Sigmoid colon (tissue), 4 donors: ENCODE results near the gene JAG1.
"Not testable (repeated sequence)": the region's sequence is repeated elsewhere in the genome, so short reads cannot be mapped to it uniquely, and the experiment has no call there.

Source experiments
- POLR2A ChIP-seq, 2 donors: fragments of 450-650 bp; IDR thresholded peaks; one replicate each; pipeline ENCODE4 v1.6.1; 2016; ENCODE audit warnings: antibody characterized with exemption in 2 of 2, mild to moderate bottlenecking in 2 of 2, moderate library complexity in 2 of 2
- POLR2AphosphoS5 ChIP-seq, 4 donors: sonication (generic); formaldehyde crosslinking; IDR thresholded peaks; one replicate each; pipeline ENCODE4 v1.6.1; 2017; ENCODE audit warnings: antibody characterized with exemption in 4 of 4

GRCh38 chr20:10617549-10618133 lies 56.2 kb downstream of the JAG1 start:
- TF ChIP-seq POLR2A, POLR2AphosphoS5 (IDR thresholded peaks at IDR 0.05): not testable (repeated sequence)
